ENCODE results near the gene ADGRG1.

DNA sequence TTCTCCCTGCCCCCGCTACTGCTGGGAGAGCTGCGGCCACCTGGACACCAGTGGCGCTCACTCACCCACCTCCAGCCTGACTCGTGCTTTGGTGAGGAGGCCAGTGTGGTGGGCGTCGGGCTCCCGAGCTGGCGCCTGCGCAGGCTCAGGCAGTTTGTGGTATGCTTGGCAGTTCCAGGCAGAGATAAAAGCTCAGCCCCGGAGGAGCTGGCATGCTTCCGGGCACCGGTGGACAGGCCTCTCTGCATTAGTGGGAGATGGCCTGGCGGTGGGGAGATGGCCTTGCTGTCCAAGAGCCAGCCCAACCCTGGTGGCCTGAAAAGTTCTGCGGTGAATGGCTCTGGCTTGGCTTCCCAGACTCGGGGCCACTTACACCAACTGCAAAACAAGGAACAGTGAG, 4.1 kb downstream of the ADGRG1 start:
- TF ChIP-seq POLR2A (IDR thresholded peaks at IDR 0.05) (no peak), CTCF (IDR thresholded peaks at IDR 0.05) (no peak)
